ENCODE measurements around the gene SMDT1. TPM values are rescaled to one million over a fixed set of nuclear protein-coding genes. Genes with fewer than 3 reads are reported as not detected.
"Not testable (repeated sequence)": the region's sequence is repeated elsewhere in the genome, so short reads cannot be mapped to it uniquely, and the experiment has no call there.

SMDT1 gene
- total RNA-seq, 1 experiment from 2014 or later: 4.0 TPM

DNA sequence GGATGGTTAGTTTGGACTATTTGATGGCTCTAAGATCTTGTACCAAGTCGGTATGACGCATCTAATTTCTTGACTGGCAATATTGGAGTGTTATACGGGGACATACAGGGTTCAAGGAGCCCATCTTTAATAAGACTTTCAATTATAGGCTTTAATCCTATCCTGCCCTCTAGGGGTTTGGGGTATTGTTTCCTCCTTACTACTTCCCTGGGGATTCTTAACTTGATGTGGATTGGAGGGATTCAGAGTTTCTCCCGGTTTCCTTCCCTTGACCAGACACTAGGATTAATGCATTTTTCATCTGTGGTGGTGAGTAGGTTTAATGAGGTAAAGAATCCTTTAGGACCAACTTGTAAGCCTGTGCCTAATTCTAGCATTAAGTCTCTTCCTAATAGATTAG lies 32.3 kb downstream of the SMDT1 start:
- DNase-seq (ENCODE audit: low spot score): no peak

DNA sequence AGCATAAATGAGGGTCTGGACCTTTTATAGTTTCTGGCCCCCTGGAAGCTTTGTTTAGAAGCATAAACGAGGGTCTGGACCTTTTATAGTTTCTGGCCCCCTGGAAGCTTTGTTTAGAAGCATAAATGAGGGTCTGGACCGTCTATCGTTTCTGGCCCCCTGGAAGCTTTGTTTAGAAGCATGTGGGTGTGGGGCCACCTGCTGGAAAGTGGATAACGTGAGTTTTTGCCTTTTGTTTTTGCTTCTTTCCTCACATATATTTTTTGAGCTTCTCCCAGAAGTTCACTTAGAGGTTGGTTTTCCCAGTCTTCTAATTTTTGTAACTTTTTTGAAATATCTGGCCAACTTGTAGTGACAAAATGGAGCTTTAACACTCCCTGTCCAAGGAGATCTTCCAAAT lies 33.3 kb downstream of the SMDT1 start:
- not testable (repeated sequence) for DNase-seq (ENCODE audit: low spot score)

DNA sequence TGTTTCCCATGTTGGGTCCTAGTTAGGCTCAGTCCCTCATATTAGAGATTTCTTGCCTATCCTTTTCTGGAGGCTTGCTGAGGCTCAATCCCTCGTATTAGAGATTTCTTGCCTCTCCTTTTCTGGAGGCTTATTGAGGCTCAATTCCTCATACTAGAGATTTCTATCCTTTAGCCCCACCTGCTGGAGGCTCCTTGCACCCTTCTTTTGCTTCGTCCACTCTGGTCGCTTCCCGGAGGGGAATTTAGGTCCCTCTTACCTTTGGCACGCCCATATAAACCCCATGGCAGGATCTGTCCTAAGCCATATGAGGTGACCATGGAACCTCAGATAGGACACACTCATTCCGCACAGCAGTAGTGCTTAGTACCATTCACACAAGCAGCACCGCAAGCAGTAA lies 35.2 kb downstream of the SMDT1 start:
- DNase-seq (ENCODE audit: low spot score): no peak

DNA sequence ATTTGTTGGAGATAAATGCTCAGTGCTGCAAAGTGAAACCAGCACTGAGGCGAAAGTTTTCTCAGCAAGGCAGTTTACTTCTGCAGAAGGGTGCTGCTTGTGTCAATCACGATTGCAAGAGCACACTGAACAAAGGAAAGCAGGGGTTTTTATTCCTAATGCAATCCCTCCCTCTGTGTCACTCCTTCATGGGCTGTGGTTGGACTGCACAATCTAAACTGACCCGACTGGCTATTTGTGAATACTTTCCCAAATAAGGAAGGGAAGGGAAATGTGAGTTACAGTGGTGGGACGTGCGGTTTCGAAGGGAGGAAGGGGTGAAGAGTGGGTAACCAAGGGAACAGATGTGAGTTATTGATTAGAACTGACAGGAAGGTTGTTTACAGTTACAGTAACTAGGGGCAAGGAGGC lies 35.9 kb downstream of the SMDT1 start:
- DNase-seq (ENCODE audit: low spot score): not testable (repeated sequence)

DNA sequence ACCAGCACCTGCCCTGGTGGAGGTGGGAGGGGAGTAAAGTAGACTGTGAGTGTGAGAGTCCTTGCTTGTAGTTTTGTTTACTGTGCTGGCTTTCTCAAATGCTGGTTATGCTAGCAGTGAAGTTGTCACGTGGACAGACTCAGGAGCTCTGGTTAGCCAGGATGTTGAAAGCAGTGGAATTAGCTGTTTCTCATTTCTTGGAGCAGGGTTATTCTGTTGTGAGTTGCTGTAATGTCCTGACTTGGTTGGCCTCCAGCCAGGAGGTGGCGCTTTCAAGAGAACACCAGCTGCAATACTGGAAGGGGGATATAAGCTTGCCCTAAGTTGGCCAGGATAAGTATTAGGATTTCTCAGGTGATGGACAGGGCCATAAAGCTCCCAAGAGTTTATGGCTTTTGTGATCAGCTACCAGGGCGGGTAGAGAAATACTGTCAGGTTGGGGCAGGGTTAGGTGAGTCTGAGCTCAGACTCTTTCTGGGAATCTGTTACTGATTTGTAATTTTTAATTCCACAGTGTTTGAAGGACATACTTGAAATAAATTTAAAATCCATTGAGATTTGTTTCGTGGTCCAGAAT lies 37.4 kb downstream of the SMDT1 start:
- no peak for DNase-seq (ENCODE audit: low spot score)

DNA sequence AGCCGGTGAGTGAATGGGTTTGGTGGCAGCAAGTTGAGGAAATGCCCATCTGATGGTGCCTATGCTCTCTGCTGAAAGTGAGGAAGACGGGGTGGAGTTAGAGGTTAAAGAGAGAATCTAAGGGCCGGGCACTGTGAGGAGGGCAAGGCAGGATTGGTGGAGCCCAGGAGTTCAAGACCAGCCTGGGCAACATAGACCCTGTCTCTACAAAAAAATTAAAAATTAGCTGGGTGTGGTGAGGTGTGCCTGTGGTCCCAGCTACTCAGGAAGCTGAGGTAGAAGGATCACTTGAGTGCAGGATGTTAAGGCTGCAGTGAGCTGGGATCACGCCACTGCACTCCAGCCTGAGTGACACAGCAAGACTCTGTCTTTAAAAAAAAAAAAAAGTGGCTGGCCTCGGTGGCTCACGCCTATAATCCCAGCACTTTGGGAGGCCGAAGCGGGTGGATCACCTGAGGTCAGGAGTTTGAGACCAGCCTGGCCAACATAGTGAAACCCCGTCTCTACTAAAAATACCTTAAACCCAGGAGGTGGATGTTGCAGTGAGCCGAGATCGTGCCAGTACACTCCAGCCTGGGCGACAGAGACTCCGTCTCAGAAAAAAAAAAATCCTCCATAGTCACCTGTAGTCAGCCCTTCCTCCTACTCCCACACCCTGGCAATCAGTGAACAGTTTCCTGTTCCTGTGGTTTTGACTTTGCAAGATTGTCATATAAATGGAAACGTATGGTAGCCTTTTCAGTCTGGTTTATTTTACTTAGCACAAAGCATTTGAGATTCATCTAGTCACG lies 40.9 kb downstream of the SMDT1 start:
- DNase-seq (ENCODE audit: low spot score): not testable (repeated sequence)

DNA sequence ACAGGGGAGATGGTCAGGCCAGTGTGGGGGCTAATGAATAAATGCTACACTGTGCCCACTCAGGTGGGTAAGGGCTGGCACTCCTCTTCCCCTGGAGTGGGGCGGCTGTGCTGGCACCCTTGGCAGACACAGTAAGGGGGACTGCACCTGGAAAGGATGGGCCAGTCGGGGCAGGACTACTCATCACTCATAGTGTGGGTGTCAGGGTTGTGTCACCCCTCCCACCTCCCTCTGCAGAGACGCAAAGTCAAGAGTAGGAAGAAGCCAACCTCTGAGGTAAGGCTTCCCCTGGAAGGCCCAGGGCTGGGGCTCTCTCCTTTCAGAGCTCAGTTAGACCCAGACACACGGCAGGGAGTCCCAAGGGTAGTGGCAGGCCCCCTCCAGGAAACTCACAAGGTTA lies 44.0 kb downstream of the SMDT1 start:
- not testable (repeated sequence) for DNase-seq (ENCODE audit: low spot score)

DNA sequence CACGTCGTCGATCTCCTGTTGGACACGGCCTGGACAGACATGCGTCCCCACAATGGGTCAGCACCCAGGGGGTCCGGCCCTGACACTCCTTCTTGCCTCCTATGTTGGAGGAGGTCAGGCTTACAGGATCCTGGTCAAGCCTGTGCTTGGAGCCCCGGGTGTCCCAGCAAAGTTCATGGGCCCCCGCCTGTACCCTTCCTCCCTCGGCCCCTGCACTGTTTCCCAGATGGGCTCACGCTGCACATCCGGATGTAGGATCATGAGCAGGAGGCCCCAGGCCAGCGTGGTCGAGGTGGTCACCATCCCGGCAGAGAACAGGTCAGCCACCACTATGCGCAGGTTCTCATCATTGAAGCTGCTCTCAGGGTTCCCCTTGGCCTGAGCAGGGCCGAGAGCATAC lies 48.1 kb downstream of the SMDT1 start:
- no peak for DNase-seq (ENCODE audit: low spot score)

DNA sequence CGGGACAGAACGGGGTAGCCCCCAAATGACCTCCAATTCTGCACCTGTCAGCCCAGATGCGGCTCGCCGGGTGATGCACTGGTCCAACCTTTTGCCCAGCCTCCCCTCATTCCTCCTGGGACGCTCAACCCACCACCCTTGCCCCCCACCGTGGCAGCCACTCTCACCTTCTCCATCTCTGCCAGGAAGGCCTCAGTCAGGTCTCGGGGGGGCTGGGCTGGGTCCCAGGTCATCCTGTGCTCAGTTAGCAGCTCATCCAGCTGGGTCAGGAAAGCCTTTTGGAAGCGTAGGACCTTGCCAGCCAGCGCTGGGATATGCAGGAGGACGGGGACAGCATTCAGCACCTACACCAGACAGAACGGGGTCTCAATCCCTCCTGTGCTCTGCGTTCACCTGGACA lies 48.5 kb downstream of the SMDT1 start:
- DNase-seq (ENCODE audit: low spot score): not testable (repeated sequence)

DNA sequence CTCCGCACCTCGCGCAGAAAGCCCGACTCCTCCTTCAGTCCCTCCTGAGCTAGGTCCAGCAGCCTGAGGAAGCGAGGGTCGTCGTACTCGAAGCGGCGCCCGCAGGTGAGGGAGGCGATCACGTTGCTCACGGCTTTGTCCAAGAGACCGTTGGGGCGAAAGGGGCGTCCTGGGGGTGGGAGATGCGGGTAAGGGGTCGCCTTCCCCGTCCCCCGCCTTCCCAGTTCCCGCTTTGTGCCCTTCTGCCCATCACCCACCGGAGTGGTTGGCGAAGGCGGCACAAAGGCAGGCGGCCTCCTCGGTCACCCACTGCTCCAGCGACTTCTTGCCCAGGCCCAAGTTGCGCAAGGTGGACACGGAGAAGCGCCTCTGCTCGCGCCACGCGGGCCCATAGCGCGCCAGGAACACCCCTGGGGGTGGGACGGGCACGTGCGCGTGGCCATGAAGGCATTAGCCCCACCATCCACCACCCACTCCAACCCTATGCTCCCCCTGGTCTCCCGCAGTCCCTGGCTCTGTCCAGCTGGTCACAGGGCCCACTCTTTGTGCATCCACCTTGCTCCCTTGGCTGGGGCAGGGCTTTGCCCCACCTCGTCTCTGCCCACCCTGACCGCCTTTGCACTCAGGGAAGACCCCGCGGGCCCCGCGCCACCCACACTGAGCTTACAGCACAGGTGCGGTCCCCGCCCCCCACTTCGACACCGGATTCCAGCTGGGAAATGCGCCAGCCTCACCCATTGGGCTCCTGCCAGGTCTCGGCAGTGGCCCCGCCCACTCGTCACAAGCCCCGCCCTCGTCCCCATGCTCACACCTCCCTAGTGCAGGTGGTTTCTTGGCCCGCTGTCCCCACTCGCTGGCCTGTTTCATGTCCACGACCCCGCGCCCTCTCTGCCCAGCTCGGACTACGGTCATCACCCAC lies 49.5 kb downstream of the SMDT1 start:
- DNase-seq (ENCODE audit: low spot score): not testable (repeated sequence)

DNA sequence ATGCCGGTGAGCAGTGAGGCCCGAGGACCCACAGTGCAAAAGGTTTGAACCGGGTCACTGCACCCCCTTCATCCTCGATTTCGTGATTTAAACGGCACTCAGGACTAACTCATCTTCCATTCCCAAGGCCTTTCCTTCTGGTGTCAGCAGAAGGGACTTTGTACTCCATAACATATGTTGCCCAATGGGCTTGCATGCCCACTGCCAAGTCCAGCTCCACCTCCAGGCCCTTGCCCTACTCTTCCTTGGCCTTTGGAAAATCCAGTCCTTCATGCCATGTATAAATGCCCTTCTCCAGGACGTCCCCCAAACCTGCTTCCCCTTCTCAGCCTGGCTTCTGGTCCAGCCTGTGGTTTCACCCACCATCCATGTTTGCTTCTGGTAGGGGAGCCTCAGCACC lies 50.7 kb downstream of the SMDT1 start:
- not testable (repeated sequence) for DNase-seq (ENCODE audit: low spot score)

DNA sequence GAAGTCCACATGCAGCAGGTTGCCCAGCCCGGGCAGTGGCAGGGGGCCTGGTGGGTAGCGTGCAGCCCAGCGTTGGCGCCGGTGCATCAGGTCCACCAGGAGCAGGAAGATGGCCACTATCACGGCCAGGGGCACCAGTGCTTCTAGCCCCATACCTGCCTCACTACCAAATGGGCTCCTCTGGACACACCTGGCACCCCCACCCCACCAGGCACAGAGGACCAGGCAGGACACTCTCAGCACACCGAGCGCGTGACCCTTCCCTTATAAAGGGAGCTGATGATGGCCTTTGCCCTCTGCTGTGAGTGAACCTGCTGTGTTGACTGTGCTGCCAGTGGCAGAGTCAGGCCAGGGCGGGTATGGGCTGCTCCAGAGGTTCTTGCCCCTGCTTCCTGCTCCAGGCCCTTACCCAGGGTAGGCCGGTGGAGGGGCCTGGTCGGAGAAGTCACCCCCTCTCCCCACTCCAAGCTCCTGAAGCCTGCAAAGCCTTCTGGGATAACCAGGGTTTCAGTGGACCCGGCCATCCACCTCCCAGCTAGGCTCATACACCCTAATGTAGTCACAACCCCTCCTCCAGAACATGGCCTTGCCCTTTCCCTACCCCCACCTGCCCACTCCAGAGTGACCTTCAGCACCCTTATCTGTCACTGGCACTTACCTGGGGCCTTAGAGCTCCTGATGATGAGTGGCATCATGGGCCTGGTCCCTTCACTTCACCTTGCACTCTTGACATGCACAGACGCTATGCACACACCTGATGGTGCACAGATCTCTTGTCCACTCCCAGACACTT lies 51.3 kb downstream of the SMDT1 start, which contains the start of gene CYP2D6:
Gene CYP2D6 (minus strand): TSS at position 172 of the 793 bp plus-strand sequence. CDS start 19 bp downstream, at position 153.
- not testable (repeated sequence) for DNase-seq (ENCODE audit: low spot score)

DNA sequence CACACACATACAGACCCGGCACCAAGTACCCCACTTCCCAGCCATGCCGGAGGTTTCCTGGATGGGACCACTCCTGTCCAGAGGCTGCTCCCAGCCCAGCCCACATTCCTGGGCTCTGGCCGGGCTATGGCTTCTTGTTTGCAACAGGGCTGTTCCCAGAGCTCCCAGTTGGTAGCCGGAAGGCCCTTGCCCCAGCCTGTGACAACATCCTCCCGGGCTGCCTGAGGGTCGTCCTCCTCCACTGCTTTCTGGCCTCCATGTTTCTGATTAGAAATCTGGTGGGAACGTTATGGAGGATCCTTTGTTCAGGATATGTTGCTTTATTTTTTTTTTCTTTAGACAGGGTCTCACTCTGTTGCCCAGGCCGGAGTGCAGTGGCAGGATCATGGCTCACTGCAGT lies 52.1 kb downstream of the SMDT1 start:
- DNase-seq (ENCODE audit: low spot score): no peak

DNA sequence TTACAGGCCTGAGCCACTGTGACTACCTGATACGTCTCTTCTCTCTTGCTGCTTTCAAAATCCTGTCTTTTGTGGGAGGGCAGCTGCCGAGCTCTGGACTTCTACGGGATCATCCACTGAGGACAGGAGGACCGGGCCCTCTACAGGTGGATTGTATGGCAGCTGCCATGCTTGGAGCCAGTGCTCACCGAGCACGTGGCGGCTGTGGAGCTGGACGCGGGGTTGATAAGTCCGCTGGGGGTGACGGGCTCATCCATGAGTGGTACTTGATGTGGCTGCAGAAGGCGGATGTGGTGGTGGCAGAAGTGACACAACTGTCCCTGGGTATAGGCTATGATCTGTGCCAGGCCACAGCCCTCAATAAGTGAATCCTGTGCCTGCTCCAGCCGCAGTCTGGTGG lies 53.0 kb downstream of the SMDT1 start:
- no peak for DNase-seq (ENCODE audit: low spot score)

Other genes with a start within 250 kb of the SMDT1 start
- 25.1 and 30.2 TPM in 2 replicates for gene SREBF2, start 246.6 kb upstream of the SMDT1 start, total RNA-seq (2014; rRNA removed; shearing (Covaris generic))
- gene SHISA8, start 164.6 kb upstream of the SMDT1 start, total RNA-seq (2014; rRNA removed; shearing (Covaris generic)): not detected in 2 replicates
- 0.10 TPM in 1 of 2 replicates, not detected in the other for gene TNFRSF13C, start 152.9 kb upstream of the SMDT1 start, total RNA-seq (2014; rRNA removed; shearing (Covaris generic))
- 52.7 and 62.4 TPM in 2 replicates for gene CENPM, start 132.5 kb upstream of the SMDT1 start, total RNA-seq (2014; rRNA removed; shearing (Covaris generic))
- gene SEPTIN3, start 110.3 kb upstream of the SMDT1 start, total RNA-seq (2014; rRNA removed; shearing (Covaris generic)): 4.2 and 4.5 TPM in 2 replicates
- not detected in 2 replicates for gene WBP2NL, start 80.9 kb upstream of the SMDT1 start, total RNA-seq (2014; rRNA removed; shearing (Covaris generic))
- gene NAGA, start 8.9 kb upstream of the SMDT1 start, total RNA-seq (2014; rRNA removed; shearing (Covaris generic)): 28.0 and 29.8 TPM in 2 replicates
- not detected in 2 replicates for gene PHETA2, start 5.5 kb upstream of the SMDT1 start, total RNA-seq (2014; rRNA removed; shearing (Covaris generic))
- 138 and 164 TPM in 2 replicates for gene NDUFA6, start 11.1 kb downstream of the SMDT1 start, total RNA-seq (2014; rRNA removed; shearing (Covaris generic))
- gene CYP2D6, start 51.1 kb downstream of the SMDT1 start, total RNA-seq (2014; rRNA removed; shearing (Covaris generic)): not detected in 2 replicates
- gene TCF20, start 191.0 kb downstream of the SMDT1 start, total RNA-seq (2014; rRNA removed; shearing (Covaris generic)): 17.8 and 23.5 TPM in 2 replicates

All from H4 (cell line).